ENCODE measurements around the gene CARHSP1.

Gene CARHSP1

DNA sequence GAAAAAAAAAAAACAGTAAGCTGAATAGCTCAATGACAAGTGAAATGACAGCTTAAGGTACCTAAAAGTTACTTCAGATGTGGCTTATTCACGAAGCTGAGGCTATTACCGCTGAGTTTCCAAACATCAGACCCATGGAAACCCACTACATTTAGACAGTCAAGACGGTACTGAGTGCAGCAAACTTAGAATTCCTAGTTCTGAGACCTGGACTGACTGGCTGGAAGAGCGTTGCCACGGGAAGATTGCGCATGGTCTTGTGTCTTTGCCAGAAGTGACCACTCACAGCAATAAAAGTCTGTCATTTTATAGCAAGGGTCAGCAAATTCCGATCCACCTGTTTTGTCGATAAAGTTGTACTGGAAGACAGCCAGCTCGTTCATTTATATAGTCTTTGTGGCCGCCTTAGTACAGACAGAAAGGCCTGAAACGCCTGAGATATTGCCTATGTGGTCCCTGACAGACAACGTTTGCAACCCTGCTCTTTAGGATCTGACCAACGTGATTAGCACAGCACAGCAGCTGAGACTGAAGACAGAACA is 32.6 kb upstream of the CARHSP1 start:
- DNase-seq (ENCODE audit: low read depth), result no peak
- TF ChIP-seq, protein P1, sequence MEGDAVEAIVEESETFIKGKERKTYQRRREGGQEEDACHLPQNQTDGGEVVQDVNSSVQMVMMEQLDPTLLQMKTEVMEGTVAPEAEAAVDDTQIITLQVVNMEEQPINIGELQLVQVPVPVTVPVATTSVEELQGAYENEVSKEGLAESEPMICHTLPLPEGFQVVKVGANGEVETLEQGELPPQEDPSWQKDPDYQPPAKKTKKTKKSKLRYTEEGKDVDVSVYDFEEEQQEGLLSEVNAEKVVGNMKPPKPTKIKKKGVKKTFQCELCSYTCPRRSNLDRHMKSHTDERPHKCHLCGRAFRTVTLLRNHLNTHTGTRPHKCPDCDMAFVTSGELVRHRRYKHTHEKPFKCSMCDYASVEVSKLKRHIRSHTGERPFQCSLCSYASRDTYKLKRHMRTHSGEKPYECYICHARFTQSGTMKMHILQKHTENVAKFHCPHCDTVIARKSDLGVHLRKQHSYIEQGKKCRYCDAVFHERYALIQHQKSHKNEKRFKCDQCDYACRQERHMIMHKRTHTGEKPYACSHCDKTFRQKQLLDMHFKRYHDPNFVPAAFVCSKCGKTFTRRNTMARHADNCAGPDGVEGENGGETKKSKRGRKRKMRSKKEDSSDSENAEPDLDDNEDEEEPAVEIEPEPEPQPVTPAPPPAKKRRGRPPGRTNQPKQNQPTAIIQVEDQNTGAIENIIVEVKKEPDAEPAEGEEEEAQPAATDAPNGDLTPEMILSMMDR (conservative IDR thresholded peaks at IDR 0.05; ENCODE audit: low read length), result no peak
- H3K4me3 ChIP-seq (ENCODE audit: low read length), result no peak overlapping the region

DNA sequence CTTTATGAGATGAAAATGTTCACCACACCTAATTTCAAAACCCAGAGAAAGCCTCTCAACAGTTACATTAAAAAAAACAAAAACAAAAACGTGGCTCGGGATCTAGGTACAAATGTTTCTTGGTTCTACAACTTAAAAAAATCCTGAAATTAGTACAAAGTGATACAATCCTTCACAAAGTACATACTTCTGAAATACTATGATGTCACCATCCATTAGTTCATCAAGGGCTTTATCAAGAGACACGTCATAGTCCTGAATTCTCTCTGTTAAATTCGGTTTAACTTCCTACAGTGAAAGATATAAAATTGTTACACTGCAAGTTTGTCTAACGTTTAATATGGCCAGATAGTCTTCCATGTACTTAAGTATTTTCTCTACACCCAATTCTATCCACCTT is 31.5 kb upstream of the CARHSP1 start:
- no peak overlapping the region for H3K4me3 ChIP-seq (ENCODE audit: low read length)
- no peak for DNase-seq (ENCODE audit: low read depth)
- TF ChIP-seq, protein P1 (conservative IDR thresholded peaks at IDR 0.05; ENCODE audit: low read length), result no peak

DNA sequence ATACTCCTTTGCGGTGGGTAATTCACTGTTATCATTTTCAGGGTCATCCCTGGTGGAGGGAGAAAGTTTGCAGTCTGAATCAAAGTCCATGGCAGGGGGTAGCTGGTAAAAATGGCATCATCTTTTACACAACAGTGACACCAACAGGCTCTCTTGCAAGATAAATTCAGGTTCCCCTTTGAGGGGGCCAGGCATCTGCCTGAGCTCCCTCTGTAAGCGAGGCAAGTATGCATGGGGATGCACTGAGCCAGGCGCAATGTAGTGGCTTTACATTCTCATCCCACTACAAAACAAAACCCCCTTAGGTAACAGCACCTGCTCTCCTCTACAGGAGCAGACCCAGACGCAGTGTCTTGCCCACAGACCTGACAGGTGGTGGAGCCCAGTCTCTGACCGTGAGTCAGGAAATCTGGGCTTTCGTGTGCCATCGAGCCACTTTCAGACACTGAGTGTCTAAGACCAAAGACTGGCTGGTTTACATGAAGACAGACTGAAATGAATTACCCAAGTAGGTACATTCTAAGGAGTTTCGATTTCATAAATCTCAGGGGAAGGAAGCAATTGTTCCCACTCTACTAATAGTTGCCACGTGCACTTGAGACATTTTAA is 31.0 kb upstream of the CARHSP1 start:
- TF ChIP-seq, protein P1 (conservative IDR thresholded peaks at IDR 0.05; ENCODE audit: low read length), result no peak
- DNase-seq (ENCODE audit: low read depth), result no peak
- H3K4me3 ChIP-seq (ENCODE audit: low read length), result no peak overlapping the region

DNA sequence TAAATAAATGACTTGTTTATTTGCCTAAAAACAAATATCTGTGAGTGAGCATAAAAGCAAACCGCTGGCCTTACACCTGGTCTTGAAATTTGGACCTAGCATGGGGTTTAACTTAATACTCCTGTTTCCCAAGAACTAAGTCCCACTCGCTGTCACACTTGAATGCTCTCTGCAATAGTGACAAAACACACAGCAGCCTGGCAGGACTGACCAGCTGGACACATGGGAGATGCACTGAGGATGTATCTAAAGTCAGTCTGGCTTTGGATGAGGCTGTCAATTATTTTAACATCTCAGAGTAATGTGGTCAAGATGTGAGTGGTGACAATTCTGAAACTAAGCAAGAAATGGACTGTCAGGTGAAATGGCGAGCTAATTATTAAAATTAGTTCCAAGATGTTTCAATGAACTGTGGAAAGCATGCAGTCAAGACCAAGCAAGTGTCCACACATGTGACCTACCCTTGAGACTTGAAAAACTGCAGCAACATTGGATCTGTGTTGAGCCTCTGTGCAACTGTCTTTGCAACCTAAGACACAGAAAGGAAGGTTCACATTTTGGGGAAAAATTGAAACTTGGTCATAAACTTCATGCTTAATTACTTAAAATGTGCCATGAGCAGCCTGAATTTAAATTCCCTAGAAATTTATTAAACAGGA is 30.0 kb upstream of the CARHSP1 start:
- TF ChIP-seq, protein P1 (conservative IDR thresholded peaks at IDR 0.05; ENCODE audit: low read length), result no peak
- DNase-seq (ENCODE audit: low read depth), result no peak
- H3K4me3 ChIP-seq (ENCODE audit: low read length), result no peak overlapping the region

DNA sequence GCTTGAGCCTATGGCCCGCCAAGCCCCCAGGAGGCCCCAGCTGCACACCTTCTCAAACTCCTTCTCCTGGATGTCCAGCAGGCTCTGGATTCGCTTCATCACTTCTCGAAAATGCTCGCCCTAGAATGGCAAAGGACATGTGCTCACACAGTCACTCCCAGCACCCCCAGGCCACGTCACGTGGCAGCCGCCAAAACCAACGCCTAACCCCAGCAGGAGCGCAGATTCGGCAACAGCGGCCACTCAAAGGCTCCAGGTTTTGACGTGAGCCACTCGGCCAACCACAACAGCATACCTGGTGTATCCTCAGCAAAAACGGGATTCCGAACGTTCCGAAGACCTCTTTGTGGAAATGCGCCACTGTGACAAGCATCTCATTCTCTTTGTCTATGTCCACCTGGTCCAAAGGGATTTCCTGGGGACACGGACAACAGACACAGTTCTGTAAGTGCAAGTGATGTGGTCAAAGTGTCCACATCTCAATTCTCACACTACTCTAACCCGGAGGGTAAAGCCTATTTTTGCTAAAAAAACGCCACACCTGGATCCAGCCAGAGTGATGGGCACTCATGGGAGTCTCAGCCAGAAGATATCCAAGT is 26.0 kb upstream of the CARHSP1 start:
- no peak overlapping the region for H3K4me3 ChIP-seq (ENCODE audit: low read length)
- no peak for DNase-seq (ENCODE audit: low read depth)
- TF ChIP-seq, protein P1 (conservative IDR thresholded peaks at IDR 0.05; ENCODE audit: low read length), result no peak

DNA sequence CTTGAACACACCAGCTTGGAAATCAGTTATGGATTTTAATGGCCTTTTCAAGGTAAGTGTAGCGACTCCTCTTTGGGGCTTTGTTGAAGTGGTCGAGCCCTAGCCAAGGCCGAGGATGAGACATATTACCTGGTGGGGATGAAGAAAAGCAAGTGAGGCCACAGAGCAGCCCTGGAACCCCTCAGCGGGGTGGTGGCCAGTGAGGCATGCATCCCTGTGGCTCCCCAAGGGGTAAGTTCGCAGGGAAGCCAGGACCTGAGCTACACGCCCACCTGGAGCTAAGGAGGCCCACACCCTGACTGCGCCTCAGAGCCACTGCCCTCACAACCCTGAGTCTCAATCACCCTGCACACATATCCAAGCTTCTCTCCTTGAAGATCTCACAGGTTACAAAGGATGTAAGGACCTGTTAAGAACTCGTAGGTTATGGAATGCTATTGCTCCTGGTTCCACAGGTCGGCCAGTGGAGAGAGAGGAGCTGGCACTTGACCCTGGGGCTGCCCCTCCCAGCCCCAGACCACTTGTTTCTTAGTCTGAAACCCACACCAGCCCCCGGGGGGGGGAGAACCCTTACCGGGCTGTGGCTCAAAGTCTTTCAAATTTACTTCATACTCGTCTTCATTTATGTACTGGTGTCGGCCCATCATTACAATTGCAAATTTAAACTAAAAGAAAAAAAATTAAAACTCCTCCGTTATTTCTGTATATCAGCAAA is 25.3 kb upstream of the CARHSP1 start:
- H3K4me3 ChIP-seq (ENCODE audit: low read length), result no peak overlapping the region
- TF ChIP-seq, protein P1 (conservative IDR thresholded peaks at IDR 0.05; ENCODE audit: low read length), result no peak
- no peak for DNase-seq (ENCODE audit: low read depth)
